HCT116 (cell line): ENCODE results near the gene YARS2. TPM values are rescaled to one million over a fixed set of nuclear protein-coding genes. Genes with fewer than 3 reads are reported as not detected.

Experiments used
- total RNA-seq: library from RNA; stranded (reverse); gene quantifications from one replicate; pipeline ENCODE4 v1.2.1, GENCODE V29; 2021; ENCODE audit not compliant: unreplicated experiment

The YARS2 gene
- total RNA-seq, 1 experiment from 2014 or later: 26.7 TPM

Other genes with a start within 250 kb of the YARS2 start
- gene DNM1L, start 76.6 kb downstream of the YARS2 start, total RNA-seq: 69.7 TPM
- gene PKP2, start 140.9 kb upstream of the YARS2 start, total RNA-seq: 21.5 TPM